IPS-20b (cell line): ENCODE data around the gene COX18.

Experiments
- H3K27ac ChIP-seq: one replicate; pipeline ENCODE4 v1.5.1; 2013; ENCODE audit warnings: low read length
- H3K27me3 ChIP-seq: 2 replicates; pipeline ENCODE4 v1.6.1; 2013; ENCODE audit warnings: mild to moderate bottlenecking, low read length, inconsistent platforms; ENCODE audit not compliant: insufficient read depth
- H3K36me3 ChIP-seq: 2 replicates; pipeline ENCODE4 v1.6.1; 2013; ENCODE audit warnings: low read depth, mild to moderate bottlenecking, inconsistent platforms, low read length, moderate library complexity; ENCODE audit not compliant: insufficient read depth
- H3K4me1 ChIP-seq: 2 replicates; pipeline ENCODE4 v1.6.1; 2013; ENCODE audit warnings: mild to moderate bottlenecking, control low read depth, inconsistent platforms, low read length, moderate library complexity; ENCODE audit not compliant: insufficient read depth
- H3K4me3 ChIP-seq: 2 replicates; pipeline ENCODE4 v1.5.1; 2013; ENCODE audit warnings: mild to moderate bottlenecking, low read length, inconsistent platforms
- H3K9ac ChIP-seq: 2 replicates; pipeline ENCODE4 v1.6.1; 2013; ENCODE audit warnings: low read depth, mild to moderate bottlenecking, inconsistent platforms, low read length, moderate library complexity
- H3K9me3 ChIP-seq: 2 replicates; pipeline ENCODE4 v1.6.1; 2013; ENCODE audit warnings: mild to moderate bottlenecking, low read depth, low read length, inconsistent platforms; ENCODE audit not compliant: insufficient read depth

Gene COX18

DNA sequence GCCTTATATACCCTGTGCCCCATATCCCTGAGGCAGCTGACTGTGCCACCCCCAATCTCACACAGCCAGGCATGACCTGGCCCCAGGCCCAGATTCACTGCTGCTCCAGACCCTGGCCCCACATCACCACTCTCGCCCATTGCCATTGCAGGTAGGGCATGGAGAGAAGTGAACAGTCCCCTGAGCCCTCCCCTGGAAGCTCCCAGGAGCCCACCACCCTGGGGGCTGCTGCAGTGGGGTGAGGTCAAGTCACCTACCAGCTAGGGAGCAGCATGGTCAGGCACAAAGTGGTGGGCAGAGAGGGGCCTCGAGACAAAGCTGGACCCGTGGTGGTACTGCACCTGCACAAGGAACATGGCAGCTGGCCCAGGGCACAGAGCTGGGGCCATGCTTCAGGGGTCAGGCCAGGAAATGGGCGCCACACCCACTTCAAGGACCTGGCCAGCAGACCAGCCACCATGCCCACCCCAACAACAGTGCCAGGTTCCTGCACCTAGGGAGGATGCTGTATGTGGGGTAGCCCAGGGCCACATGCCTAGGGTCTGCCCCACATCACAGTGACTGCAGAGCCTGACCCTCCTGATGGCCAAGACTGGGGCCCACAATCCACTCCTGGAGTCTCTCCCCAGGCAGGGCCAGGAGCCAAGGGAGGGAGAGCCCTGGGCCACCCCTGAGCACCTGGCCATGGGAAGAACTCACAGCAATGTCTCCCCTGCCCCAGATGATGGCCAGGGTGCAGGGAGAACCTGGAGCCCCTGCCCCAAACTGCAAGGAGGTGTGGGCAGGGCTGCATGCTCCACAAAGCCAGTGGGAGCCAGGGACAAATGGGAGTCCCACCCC is 58.5 kb downstream of the COX18 start:
- Histone ChIP-seq H3K9me3 (no peaks in the 10 kb centered on the region), H3K4me3 (no peak overlapping the region), H3K27ac (no peak overlapping the region), H3K4me1 (no peaks in the 10 kb centered on the region), H3K9ac (no peak overlapping the region), H3K36me3 (no peaks in the 10 kb centered on the region), H3K27me3 (no peaks in the 10 kb centered on the region)

DNA sequence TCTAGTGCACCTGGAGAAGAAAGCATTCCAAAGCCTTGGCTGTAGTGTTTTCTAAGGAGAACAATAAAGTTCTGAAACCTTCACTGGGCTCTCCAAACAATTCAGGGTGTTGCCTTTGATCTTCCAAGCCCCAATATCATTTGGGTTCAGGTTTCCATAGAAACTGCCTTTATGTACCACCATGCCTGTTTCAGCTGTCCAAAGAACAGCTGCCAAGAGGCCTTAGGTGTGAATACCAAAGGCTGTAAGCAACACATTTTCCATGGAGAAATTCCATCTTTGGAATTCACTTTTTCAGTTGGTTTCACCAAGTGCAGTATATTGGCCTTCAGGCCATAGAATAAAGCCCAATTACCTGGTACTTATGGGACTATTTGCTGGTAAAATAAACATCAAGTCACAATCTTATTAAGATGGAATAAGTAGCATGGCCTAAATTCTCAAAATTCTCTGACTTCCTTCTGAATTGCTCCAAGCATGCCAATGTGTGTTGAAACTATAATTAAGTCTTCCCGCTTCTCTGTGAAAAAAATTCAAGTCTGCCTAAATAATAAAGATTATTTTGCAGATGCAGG is 61.9 kb downstream of the COX18 start:
- no peaks in the 10 kb centered on the region for H3K27me3 ChIP-seq
- H3K4me3 ChIP-seq: no peak overlapping the region
- no peaks in the 10 kb centered on the region for H3K4me1 ChIP-seq
- no peaks in the 10 kb centered on the region for H3K9me3 ChIP-seq
- no peaks in the 10 kb centered on the region for H3K36me3 ChIP-seq
- no peak overlapping the region for H3K9ac ChIP-seq
- no peak overlapping the region for H3K27ac ChIP-seq

DNA sequence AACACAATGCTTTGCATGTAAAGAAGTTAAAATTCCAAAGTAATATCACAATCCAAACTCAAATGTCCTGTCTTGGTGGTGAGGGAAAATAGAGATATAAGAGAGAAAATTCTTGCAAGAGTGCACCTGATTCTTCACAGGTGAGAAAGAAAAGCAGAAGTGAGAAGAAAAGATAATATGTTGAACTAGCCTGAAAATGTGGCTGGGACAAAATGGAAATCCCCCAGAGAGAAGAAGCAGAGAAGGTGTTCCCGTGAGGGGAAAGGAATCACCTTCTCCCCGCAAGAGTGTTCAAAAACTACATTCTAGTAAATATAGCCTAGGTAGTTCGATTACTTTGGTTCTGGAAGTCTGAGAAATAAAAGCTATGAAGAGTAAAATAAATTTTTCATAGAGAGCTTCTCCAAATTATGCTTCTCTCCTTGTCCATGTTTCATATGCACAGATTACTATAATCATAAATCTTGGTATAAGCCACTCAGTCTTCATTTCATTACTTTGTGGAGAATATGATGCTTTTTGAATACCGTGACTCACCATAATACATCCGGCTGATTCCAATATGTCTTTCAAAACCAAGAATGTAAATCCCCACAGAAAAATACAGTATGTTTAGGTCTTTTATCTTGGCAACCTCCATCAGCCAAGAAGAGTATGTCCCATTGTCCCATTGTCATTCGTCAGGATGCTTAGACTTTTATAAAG is 63.1 kb downstream of the COX18 start:
- no peaks in the 10 kb centered on the region for H3K9me3 ChIP-seq
- no peak overlapping the region for H3K27ac ChIP-seq
- H3K27me3 ChIP-seq: no peaks in the 10 kb centered on the region
- no peaks in the 10 kb centered on the region for H3K36me3 ChIP-seq
- H3K9ac ChIP-seq: no peak overlapping the region
- no peaks in the 10 kb centered on the region for H3K4me1 ChIP-seq
- H3K4me3 ChIP-seq: no peak overlapping the region

DNA sequence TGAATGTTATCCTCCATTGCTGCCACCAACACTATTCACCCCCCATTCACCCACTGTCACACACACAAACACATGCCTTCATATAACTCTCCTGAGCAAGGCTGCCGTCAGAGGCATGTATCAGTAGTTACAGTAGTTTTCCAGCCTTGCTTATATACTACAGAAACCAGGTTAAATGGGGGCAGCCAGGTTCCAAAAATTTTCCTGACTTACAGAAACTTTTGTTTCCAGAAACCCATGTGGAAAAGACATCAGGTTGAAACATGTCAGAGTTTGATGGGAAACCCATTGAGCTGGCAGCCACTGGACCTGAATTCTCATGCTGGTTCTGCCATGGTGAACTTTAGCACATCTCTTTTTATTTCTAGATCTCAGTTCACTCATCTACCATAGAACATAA is 64.0 kb downstream of the COX18 start:
- Histone ChIP-seq H3K4me3 (no peak overlapping the region), H3K9me3 (no peaks in the 10 kb centered on the region), H3K36me3 (no peaks in the 10 kb centered on the region), H3K4me1 (no peaks in the 10 kb centered on the region), H3K27me3 (no peaks in the 10 kb centered on the region), H3K27ac (no peak overlapping the region), H3K9ac (no peak overlapping the region)
